ENCODE results near the gene SPAG16.

The SPAG16 gene

DNA sequence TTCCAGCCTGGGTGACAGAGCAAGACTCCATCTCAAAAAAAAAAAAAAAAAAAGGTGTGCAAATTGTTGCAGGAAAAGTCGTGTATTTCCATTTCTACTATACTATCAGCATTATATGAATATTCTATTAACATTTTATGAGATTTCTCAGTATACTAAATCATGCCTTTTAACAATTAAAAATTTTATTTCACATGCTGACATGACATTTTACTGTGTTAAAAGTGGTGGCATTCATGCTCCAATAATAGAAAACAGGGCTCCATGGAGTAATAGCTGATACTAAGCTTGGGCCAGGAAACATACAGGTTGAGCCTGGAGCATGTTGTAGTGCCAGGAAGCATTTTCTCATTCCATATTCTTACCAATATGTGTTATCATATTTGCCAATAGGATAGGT, 141.4 kb downstream of the SPAG16 start:
- no peak overlapping the region for H3K27ac Mint-ChIP-seq (ENCODE audit: low read depth)

DNA sequence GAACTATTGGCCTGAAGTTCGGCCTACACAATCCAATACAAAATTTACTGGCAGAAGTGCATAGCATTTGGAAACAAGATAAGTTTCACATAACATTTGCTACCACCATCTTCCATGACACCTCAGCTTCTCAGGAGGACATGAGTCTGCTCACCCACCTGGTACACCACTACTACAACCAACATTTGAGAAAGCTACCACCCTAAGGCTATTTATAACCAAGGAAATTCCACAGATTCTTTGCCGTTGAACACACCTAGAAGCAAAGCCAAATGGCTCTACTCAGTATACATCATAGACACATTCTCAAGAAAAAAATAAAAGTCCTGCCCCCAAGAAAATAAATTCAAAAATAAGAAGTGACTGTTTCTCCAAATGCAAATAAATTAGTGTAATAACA, 145.3 kb downstream of the SPAG16 start:
- Mint-ChIP-seq H3K27me3 (no peaks in the 10 kb centered on the region), H3K27ac (ENCODE audit: low read depth) (no peak overlapping the region), H3K4me3 (no peak overlapping the region), H3K36me3 (ENCODE audit: insufficient read depth) (peaks cover 1% of the 10 kb centered on the region), H3K9me3 (peaks cover 33% of the 10 kb centered on the region), H3K4me1 (no peaks in the 10 kb centered on the region)
- DNase-seq (ENCODE audit: low spot score in 2 of 2) (no peak), ATAC-seq (replicated peaks; ENCODE audit: extremely low read depth, poor library complexity, severe bottlenecking) (no peak)

More for the DNA sequence above, 141.4 kb downstream of the SPAG16 start:
- no peak for ATAC-seq (replicated peaks; ENCODE audit: extremely low read depth, poor library complexity, severe bottlenecking)
- no peak for DNase-seq (ENCODE audit: low spot score in 2 of 2)
- H3K36me3 Mint-ChIP-seq (ENCODE audit: insufficient read depth), result peaks cover 1% of the 10 kb centered on the region
- H3K4me3 Mint-ChIP-seq, result no peak overlapping the region
- no peaks in the 10 kb centered on the region for H3K4me1 Mint-ChIP-seq
- peaks cover 22% of the 10 kb centered on the region for H3K9me3 Mint-ChIP-seq
- no peaks in the 10 kb centered on the region for H3K27me3 Mint-ChIP-seq

DNA sequence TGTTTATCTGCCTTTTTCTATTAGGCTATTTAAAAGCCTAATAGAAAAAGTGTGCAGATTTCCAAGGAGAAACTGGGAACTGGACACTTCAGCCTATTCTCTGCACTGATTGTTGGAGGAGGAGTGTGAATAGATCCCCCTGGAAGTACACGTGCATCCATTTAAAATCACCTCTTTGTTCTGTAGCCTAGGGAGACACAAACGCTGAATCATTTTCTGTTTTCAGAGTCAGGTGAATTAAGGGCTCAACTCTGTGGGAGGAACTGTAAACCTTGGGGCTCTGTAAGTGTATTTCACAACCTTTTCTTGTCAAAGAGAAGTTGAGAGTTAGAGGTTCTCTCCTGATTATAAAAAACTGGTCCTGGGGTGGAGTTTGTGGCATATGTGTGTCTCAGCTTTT, 159.7 kb downstream of the SPAG16 start:
- Mint-ChIP-seq H3K27ac (ENCODE audit: low read depth) (no peak overlapping the region), H3K27me3 (no peaks in the 10 kb centered on the region), H3K4me3 (no peak overlapping the region), H3K4me1 (no peaks in the 10 kb centered on the region), H3K9me3 (peaks cover 11% of the 10 kb centered on the region), H3K36me3 (ENCODE audit: insufficient read depth) (no peaks in the 10 kb centered on the region)
- DNase-seq (ENCODE audit: low spot score in 2 of 2) (no peak), ATAC-seq (replicated peaks; ENCODE audit: extremely low read depth, poor library complexity, severe bottlenecking) (no peak)

DNA sequence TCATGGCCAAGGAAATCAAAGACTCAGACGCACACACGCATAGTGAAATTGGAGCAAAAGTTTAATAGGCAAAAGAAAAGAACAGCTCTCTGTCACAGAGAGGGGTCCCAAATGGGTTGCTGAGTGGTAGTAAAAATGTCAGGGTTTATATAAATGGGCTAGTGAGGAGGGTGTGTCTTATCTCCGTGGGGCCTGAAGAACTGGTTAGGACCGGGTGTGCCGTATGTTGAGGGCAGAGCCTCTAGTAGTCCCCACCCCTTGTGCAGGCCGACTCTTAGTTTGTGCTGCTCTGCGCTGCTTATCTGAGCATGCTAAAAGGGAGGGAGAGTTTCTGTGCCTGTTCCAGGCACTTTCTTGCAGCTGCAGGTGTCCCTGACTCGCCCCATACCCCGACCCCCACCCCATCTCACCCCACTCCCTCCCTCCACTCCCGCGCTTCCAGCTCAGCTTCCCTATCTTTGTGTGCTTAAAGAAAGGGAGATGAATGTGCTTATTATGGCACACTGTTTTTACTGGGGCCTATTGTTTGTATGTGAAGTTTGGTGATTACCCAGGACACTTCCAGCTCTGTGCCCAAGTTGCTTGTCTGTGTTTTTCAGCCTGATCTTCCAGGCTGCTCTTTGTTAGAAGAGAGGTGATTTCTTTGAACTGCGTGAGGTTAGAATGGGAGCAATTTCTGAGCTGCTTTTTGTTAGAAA, 167.4 kb downstream of the SPAG16 start:
- Mint-ChIP-seq H3K4me1 (no peaks in the 10 kb centered on the region), H3K36me3 (ENCODE audit: insufficient read depth) (no peaks in the 10 kb centered on the region), H3K4me3 (no peak overlapping the region), H3K27me3 (no peaks in the 10 kb centered on the region), H3K9me3 (peaks cover 11% of the 10 kb centered on the region), H3K27ac (ENCODE audit: low read depth) (no peak overlapping the region)
- ATAC-seq (replicated peaks; ENCODE audit: extremely low read depth, poor library complexity, severe bottlenecking) (no peak), DNase-seq (ENCODE audit: low spot score in 2 of 2) (no peak)

DNA sequence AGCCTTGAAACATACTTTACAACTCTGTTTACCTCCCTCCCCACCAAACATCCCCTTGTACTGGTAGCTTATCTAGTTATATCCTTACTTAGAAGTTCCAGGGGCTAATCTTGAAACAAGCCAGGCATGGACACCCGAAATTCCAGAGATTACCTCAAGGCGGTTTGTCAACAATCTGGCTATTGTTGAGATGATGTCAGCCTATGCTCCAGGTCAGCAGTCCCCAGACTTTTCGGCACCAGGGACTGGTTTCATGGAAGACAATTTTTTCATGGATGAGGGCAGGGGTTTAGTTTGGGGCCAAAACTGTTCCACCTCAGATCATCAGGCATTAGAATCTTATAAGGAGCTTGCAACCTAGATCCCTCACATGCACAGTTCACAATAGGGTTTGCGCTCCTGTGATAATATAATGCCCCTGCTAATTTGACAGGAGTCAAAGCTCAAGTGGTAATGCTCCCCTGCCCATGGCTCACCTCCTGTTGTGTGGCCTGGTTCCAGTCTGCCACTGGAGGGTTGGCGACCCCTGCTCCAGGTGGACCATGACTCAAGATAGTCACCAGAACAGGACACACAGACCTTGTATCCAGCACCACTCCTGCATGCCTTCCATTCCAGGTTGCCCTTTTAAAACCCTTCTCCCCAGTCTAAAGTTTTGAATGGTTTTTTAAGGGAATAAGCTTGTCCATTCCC, 171.2 kb downstream of the SPAG16 start:
- Mint-ChIP-seq H3K4me3 (no peak overlapping the region), H3K9me3 (peaks cover 5% of the 10 kb centered on the region), H3K36me3 (ENCODE audit: insufficient read depth) (no peaks in the 10 kb centered on the region), H3K27ac (ENCODE audit: low read depth) (no peak overlapping the region), H3K4me1 (no peaks in the 10 kb centered on the region), H3K27me3 (no peaks in the 10 kb centered on the region)
- ATAC-seq (replicated peaks; ENCODE audit: extremely low read depth, poor library complexity, severe bottlenecking) (no peak), DNase-seq (ENCODE audit: low spot score in 2 of 2) (no peak)

DNA sequence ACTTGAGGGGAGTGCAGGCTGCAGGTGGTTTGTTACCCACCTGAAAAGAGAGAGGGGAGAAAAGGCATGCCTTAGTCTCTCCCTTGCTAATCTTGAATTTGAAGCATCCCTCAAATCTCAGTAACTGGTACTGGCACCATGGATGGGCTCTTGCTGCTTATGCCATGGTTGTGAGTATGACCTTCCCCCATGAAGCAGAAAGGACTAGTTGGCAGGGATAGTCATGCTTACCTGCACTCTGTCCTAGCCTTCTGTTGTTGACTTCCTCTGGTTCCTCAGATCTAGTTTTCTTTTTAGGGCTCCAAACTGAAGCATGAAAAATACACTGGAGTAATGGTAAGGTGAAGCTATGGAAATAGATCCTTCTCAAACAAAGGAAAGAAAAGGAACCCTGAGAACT, 191.2 kb downstream of the SPAG16 start:
- H3K36me3 Mint-ChIP-seq (ENCODE audit: insufficient read depth), result no peaks in the 10 kb centered on the region
- DNase-seq (ENCODE audit: low spot score in 2 of 2), result no peak

DNA sequence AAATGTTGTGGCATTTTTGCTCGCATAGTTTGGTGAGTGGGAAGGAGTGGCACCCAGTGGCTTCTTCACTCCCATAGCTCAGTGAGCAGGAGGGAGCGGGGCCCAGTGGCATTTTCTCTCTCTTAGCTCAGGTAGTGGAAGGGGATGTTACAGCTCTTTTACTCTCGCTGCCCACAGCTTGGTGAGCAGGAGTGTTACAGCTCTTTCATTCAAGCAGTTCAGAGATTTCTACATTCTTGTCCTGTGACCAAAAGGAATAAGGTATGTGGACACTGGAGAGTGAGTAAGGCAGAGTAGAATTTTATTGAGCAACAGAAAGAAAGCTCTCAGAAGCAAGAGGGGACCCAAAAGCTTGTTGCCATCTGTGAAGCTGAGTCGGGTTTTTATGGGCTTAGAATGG, 192.4 kb downstream of the SPAG16 start:
- H3K4me1 Mint-ChIP-seq, result no peaks in the 10 kb centered on the region
- DNase-seq (ENCODE audit: low spot score in 2 of 2), result no peak
- H3K36me3 Mint-ChIP-seq (ENCODE audit: insufficient read depth), result no peaks in the 10 kb centered on the region
- H3K9me3 Mint-ChIP-seq, result peaks cover 10% of the 10 kb centered on the region
- H3K27me3 Mint-ChIP-seq, result no peaks in the 10 kb centered on the region
- no peak for ATAC-seq (replicated peaks; ENCODE audit: extremely low read depth, poor library complexity, severe bottlenecking)
- H3K27ac Mint-ChIP-seq (ENCODE audit: low read depth), result no peak overlapping the region
- no peak overlapping the region for H3K4me3 Mint-ChIP-seq

More for the DNA sequence above, 191.2 kb downstream of the SPAG16 start:
- Mint-ChIP-seq H3K4me3 (no peak overlapping the region), H3K27me3 (no peaks in the 10 kb centered on the region), H3K27ac (ENCODE audit: low read depth) (no peak overlapping the region), H3K9me3 (peaks cover 15% of the 10 kb centered on the region), H3K4me1 (no peaks in the 10 kb centered on the region)
- ATAC-seq (replicated peaks; ENCODE audit: extremely low read depth, poor library complexity, severe bottlenecking), result no peak

DNA sequence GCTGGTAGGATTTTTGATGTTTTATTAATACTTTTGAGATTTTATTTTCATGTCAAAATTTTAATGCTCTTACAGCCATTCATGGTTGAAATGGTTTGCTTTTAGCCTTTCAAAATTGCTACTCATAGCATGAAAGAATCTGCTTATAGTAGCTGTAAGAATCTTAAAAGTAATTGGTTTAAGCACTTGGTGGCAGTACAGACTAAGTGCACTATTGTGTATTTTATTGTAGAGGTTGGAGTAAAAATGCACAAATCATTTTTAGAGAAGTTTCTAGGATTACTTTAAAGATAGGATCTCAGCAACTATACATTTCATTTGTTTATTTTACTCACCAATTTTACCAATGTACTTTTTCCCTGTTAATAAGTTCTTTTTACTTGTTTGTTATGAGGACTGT, 205.8 kb downstream of the SPAG16 start:
- DNase-seq (ENCODE audit: low spot score in 2 of 2) (no peak), ATAC-seq (replicated peaks; ENCODE audit: extremely low read depth, poor library complexity, severe bottlenecking) (no peak)
- Mint-ChIP-seq H3K9me3 (peaks cover 5% of the 10 kb centered on the region), H3K27ac (ENCODE audit: low read depth) (no peak overlapping the region), H3K4me1 (no peaks in the 10 kb centered on the region), H3K36me3 (ENCODE audit: insufficient read depth) (no peaks in the 10 kb centered on the region), H3K27me3 (no peaks in the 10 kb centered on the region), H3K4me3 (no peak overlapping the region)

DNA sequence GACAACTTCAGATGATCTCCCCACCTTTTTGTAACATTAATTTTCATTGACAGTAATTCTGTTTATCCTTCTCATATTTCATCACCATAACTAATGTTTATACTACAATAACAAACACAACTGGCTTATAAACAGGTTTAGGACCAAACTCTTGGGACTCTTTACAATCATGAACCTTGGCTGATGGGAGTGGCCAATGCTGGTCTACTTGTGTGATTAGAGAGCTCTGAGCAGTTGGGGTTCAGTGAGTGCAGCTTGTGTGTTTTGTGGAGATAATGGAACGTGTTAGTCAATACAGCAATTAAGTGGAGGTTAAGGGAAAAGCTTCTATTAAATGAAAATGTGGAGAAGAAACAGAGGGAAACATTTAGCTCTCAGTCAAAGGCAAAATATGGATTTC, 207.1 kb downstream of the SPAG16 start:
- H3K36me3 Mint-ChIP-seq (ENCODE audit: insufficient read depth), result no peaks in the 10 kb centered on the region

DNA sequence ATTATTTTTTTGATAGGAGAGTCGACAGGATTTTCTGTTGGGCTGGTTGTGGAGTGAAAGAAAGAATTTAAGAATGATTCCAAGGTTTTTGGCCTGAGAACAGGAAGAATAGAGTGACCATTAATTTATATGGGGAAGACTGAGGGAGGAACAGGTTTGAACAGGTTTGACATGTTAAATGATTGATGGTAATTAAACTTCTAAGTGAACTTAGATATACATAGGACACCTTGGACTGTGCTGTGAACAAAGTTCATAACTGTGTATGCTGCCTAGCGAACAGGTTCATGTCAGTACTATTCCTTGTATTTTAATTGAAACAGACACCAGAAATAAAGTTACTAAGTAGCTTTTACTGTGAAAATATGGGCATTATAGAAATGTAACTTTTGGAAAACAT, 212.0 kb downstream of the SPAG16 start:
- ATAC-seq (replicated peaks; ENCODE audit: extremely low read depth, poor library complexity, severe bottlenecking) (no peak), DNase-seq (ENCODE audit: low spot score in 2 of 2) (no peak)
- H3K27ac Mint-ChIP-seq (ENCODE audit: low read depth), result no peak overlapping the region
- H3K9me3 Mint-ChIP-seq, result peaks cover 7% of the 10 kb centered on the region
- H3K36me3 Mint-ChIP-seq (ENCODE audit: insufficient read depth), result peaks cover 2% of the 10 kb centered on the region
- H3K4me3 Mint-ChIP-seq, result no peak overlapping the region
- no peaks in the 10 kb centered on the region for H3K27me3 Mint-ChIP-seq
- no peaks in the 10 kb centered on the region for H3K4me1 Mint-ChIP-seq

More for the DNA sequence above, 207.1 kb downstream of the SPAG16 start:
- DNase-seq (ENCODE audit: low spot score in 2 of 2), result no peak
- Mint-ChIP-seq H3K4me1 (no peaks in the 10 kb centered on the region), H3K4me3 (no peak overlapping the region), H3K27me3 (no peaks in the 10 kb centered on the region), H3K9me3 (peaks cover 5% of the 10 kb centered on the region), H3K27ac (ENCODE audit: low read depth) (no peak overlapping the region)
- ATAC-seq (replicated peaks; ENCODE audit: extremely low read depth, poor library complexity, severe bottlenecking), result no peak

DNA sequence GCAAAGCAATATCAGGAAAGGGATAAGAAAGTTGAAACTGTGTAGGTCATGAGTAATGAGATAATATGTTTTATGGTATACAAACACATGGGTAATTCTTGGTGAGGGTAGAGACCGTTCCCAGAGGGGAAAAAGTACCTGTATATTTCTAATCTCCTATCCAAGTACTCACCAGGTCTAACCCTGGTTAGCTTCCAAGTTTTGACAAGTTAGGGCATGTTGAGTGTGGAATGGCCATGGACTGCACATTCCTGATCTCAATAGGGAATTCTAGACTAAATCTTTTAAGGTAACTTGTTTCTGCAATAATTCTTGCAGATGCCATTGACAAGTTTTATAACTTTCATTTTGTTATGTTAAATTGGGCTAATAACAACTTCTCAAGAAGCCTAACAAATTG, 216.6 kb downstream of the SPAG16 start:
- H3K27ac Mint-ChIP-seq (ENCODE audit: low read depth), result no peak overlapping the region
- peaks cover 7% of the 10 kb centered on the region for H3K9me3 Mint-ChIP-seq
- no peaks in the 10 kb centered on the region for H3K27me3 Mint-ChIP-seq
- no peak overlapping the region for H3K4me3 Mint-ChIP-seq
- no peak for DNase-seq (ENCODE audit: low spot score in 2 of 2)
- peaks cover 2% of the 10 kb centered on the region for H3K36me3 Mint-ChIP-seq (ENCODE audit: insufficient read depth)
- H3K4me1 Mint-ChIP-seq, result no peaks in the 10 kb centered on the region
- ATAC-seq (replicated peaks; ENCODE audit: extremely low read depth, poor library complexity, severe bottlenecking), result no peak

DNA sequence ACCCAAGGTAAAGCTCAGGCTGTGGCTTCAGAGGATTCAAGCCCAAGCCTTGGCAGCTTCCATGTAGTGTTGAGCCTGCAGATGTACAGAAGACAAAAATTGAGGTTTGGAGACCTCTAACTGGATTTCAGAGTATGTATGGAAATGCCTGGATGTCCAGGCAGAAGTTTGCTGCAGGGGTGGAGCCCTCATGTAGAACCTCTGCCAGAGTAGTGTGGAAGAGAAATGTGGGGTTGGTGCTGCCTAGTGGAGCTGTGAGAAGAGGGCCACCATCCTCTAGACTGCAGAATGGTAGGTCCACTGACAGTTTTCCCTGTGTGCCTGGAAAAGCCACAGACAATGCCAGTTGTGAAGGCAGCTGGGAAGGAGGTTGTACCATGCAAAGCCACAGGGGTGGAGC, 239.9 kb downstream of the SPAG16 start:
- H3K9me3 Mint-ChIP-seq, result peaks cover 35% of the 10 kb centered on the region
- H3K4me3 Mint-ChIP-seq, result no peak overlapping the region
- H3K27ac Mint-ChIP-seq (ENCODE audit: low read depth), result no peak overlapping the region
- no peaks in the 10 kb centered on the region for H3K4me1 Mint-ChIP-seq
- ATAC-seq (replicated peaks; ENCODE audit: extremely low read depth, poor library complexity, severe bottlenecking) (no peak), DNase-seq (ENCODE audit: low spot score in 2 of 2) (no peak)
- H3K27me3 Mint-ChIP-seq, result no peaks in the 10 kb centered on the region
- no peaks in the 10 kb centered on the region for H3K36me3 Mint-ChIP-seq (ENCODE audit: insufficient read depth)

DNA sequence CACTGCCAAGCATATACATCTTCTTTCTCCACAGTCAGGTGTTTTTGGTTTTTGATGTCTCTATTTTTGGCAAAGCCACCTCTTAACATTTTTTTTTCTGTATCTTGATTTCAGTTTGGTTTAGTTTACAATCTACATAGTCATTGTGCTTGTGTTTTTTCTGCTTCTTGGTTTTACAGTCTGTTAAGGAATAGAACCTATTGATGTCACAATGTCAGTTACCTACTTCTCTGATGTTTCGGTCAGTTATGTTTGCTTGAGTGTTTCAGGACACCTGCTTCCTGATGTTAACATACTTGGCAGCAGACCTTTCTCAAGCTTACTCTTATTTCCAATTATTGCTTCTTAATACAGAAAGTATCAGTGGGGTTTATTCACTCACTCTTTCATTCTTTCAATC, 253.3 kb downstream of the SPAG16 start:
- Mint-ChIP-seq H3K9me3 (peaks cover 6% of the 10 kb centered on the region), H3K27ac (ENCODE audit: low read depth) (no peak overlapping the region), H3K4me3 (no peak overlapping the region), H3K4me1 (no peaks in the 10 kb centered on the region), H3K36me3 (ENCODE audit: insufficient read depth) (no peaks in the 10 kb centered on the region), H3K27me3 (no peaks in the 10 kb centered on the region)
- DNase-seq (ENCODE audit: low spot score in 2 of 2) (no peak), ATAC-seq (replicated peaks; ENCODE audit: extremely low read depth, poor library complexity, severe bottlenecking) (no peak)
